ENCODE results near the gene CDH4. TPM values are rescaled to one million over a fixed set of nuclear protein-coding genes. Genes with fewer than 3 reads are reported as not detected.

CDH4 gene
- total and polyA plus RNA-seq, 5 donors from 2014 or later = 0.07 to 0.69 (median 0.49) TPM; not detected in 1

DNA sequence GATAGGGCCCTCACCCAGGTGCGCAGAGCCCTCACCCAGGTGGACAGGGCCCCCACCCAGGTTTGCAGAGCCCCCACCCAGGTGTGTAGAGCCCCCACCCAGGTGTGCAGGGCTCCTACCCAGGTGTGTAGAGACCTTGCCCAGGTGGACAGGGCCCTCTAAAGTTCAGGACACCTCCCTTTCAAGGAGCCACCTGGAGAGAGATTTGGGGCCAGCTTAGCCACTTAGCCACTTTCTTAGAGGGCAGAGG is 533.4 kb downstream of the CDH4 start:
- no peak overlapping the region for H3K4me3 ChIP-seq (ENCODE audit: low read depth, low read length)

DNA sequence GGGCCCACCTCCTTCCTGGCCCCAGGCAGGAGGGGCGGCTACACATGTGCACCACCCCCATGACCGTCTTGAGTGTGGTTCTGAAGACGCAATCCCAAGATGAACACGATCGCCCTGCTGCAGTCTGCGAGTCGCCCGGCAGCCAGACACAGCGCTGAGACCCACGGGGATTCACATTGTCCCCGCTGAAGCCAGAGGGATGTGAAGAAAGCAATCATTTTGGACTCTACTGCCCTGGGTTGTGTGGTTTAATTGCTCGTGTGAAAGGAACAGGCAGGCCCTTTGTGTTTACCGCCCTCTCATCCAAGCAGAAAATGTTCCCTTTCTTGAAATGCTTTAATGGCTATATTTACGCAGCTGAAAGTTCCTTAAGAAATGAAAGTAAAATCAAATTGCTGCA is 534.2 kb downstream of the CDH4 start:
- DNase-seq = no peak
- H3K27ac Mint-ChIP-seq = no peak overlapping the region

More for the DNA sequence above, 533.4 kb downstream of the CDH4 start:
- Mint-ChIP-seq H3K27ac (no peak overlapping the region), H3K27me3 (no peaks in the 10 kb centered on the region), H3K36me3 (no peaks in the 10 kb centered on the region), H3K9me3 (peaks cover 0 to 12% (median 5%) of the 10 kb centered on the region in 7 donors), H3K4me1 (no peaks in the 10 kb centered on the region), H3K4me3 (no peak overlapping the region)
- no peak for ATAC-seq (ENCODE audit: low read depth in 2 of 2)
- Histone ChIP-seq H3K4me1 (ENCODE audit: control insufficient read depth, insufficient read depth, low read length, poor library complexity, severe bottlenecking) (no peaks in the 10 kb centered on the region), H3K27ac (ENCODE audit: insufficient read depth, low read length, poor library complexity, severe bottlenecking) (no peak overlapping the region), H3K36me3 (ENCODE audit: control insufficient read depth, insufficient read depth, low read length) (no peaks in the 10 kb centered on the region), H3K27me3 (ENCODE audit: control insufficient read depth, insufficient read depth, low read length) (no peaks in the 10 kb centered on the region), H3K9me3 (ENCODE audit: control insufficient read depth in 2 of 2, low read length in 2 of 2) (peaks cover 0 to 3% of the 10 kb centered on the region in 2 experiments)
- no peak for DNase-seq

DNA sequence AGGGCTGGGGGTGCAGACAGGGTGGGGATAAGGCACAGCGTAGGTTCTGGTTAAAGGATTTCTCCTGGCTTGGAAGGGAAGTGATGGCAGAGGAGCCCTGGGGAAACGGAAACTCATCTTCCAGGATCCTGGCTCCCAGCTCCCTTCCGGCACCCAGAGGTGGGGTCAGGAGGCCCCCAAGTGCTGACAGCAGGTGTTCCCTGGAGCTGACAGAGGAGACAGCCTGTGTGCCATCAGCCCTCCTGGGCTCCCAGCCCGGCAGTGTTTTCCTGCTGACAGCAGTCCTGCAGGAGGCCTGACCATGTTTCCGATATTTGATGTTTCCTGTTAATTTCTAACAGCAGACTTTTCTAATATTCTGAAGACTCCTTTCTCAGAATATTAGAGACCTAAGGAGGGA is 536.3 kb downstream of the CDH4 start:
- no peaks in the 10 kb centered on the region for H3K27me3 ChIP-seq (ENCODE audit: control insufficient read depth, insufficient read depth, low read length)
- no peak overlapping the region for H3K27ac Mint-ChIP-seq

More for the DNA sequence above, 534.2 kb downstream of the CDH4 start:
- Mint-ChIP-seq H3K4me3 (no peak overlapping the region), H3K4me1 (no peaks in the 10 kb centered on the region), H3K36me3 (no peaks in the 10 kb centered on the region), H3K9me3 (peaks cover 0 to 7% (median 4%) of the 10 kb centered on the region in 7 donors), H3K27me3 (no peaks in the 10 kb centered on the region)
- Histone ChIP-seq H3K4me3 (ENCODE audit: low read depth, low read length) (no peak overlapping the region), H3K27ac (ENCODE audit: insufficient read depth, low read length, poor library complexity, severe bottlenecking) (no peak overlapping the region), H3K9me3 (ENCODE audit: control insufficient read depth in 2 of 2, low read length in 2 of 2) (peaks cover 0 to 3% of the 10 kb centered on the region in 2 experiments), H3K36me3 (ENCODE audit: control insufficient read depth, insufficient read depth, low read length) (no peaks in the 10 kb centered on the region), H3K27me3 (ENCODE audit: control insufficient read depth, insufficient read depth, low read length) (no peaks in the 10 kb centered on the region), H3K4me1 (ENCODE audit: control insufficient read depth, insufficient read depth, low read length, poor library complexity, severe bottlenecking) (no peaks in the 10 kb centered on the region)
- no peak for ATAC-seq (ENCODE audit: low read depth in 2 of 2)

DNA sequence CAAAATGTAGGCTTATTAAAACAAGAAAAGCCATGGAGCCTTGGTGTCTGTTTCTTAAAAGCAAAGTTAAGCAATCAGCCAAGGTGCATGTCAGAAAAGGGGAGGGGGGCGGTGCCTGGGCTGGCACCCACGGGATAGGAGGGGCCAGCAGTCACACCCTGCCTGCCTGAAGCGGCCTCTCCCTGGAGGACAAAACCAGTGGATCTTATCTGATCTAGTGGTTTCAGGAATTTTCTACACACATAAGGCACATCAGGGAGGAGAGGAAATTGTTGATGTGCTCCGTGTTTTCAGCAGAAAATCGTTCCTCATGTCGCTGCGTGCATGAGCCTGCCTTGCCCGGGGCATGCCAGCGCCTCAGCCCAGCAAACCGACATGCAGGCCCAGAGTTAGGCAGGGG is 537.3 kb downstream of the CDH4 start:
- H3K4me3 ChIP-seq (ENCODE audit: low read depth, low read length) = no peak overlapping the region
- H3K27me3 Mint-ChIP-seq = peaks cover 4% of the 10 kb centered on the region
- peaks cover 0 to 4% (median under 1%) of the 10 kb centered on the region in 7 donors for H3K9me3 Mint-ChIP-seq
- H3K36me3 Mint-ChIP-seq = no peaks in the 10 kb centered on the region
- ATAC-seq (ENCODE audit: low read depth in 2 of 2) (no peak), DNase-seq (no peak)
- no peaks in the 10 kb centered on the region for H3K4me1 ChIP-seq (ENCODE audit: control insufficient read depth, insufficient read depth, low read length, poor library complexity, severe bottlenecking)
- no peaks in the 10 kb centered on the region for H3K36me3 ChIP-seq (ENCODE audit: control insufficient read depth, insufficient read depth, low read length)
- no peaks in the 10 kb centered on the region for H3K4me1 Mint-ChIP-seq
- H3K27me3 ChIP-seq (ENCODE audit: control insufficient read depth, insufficient read depth, low read length) = no peaks in the 10 kb centered on the region
- no peak overlapping the region for H3K27ac ChIP-seq (ENCODE audit: insufficient read depth, low read length, poor library complexity, severe bottlenecking)
- H3K9me3 ChIP-seq (ENCODE audit: control insufficient read depth in 2 of 2, low read length in 2 of 2) = no peaks in the 10 kb centered on the region
- H3K4me3 Mint-ChIP-seq = no peak overlapping the region
- no peak overlapping the region for H3K27ac Mint-ChIP-seq

More for the DNA sequence above, 536.3 kb downstream of the CDH4 start:
- no peak overlapping the region for H3K4me3 Mint-ChIP-seq
- ATAC-seq (ENCODE audit: low read depth in 2 of 2) = no peak
- peaks cover 0 to 4% (median 0%) of the 10 kb centered on the region in 7 donors for H3K9me3 Mint-ChIP-seq
- H3K4me1 Mint-ChIP-seq = no peaks in the 10 kb centered on the region
- Histone ChIP-seq H3K27ac (ENCODE audit: insufficient read depth, low read length, poor library complexity, severe bottlenecking) (no peak overlapping the region), H3K9me3 (ENCODE audit: control insufficient read depth in 2 of 2, low read length in 2 of 2) (no peaks in the 10 kb centered on the region), H3K4me3 (ENCODE audit: low read depth, low read length) (no peak overlapping the region), H3K36me3 (ENCODE audit: control insufficient read depth, insufficient read depth, low read length) (no peaks in the 10 kb centered on the region), H3K4me1 (ENCODE audit: control insufficient read depth, insufficient read depth, low read length, poor library complexity, severe bottlenecking) (no peaks in the 10 kb centered on the region)
- peaks cover 4% of the 10 kb centered on the region for H3K27me3 Mint-ChIP-seq
- DNase-seq = no peak
- no peaks in the 10 kb centered on the region for H3K36me3 Mint-ChIP-seq

DNA sequence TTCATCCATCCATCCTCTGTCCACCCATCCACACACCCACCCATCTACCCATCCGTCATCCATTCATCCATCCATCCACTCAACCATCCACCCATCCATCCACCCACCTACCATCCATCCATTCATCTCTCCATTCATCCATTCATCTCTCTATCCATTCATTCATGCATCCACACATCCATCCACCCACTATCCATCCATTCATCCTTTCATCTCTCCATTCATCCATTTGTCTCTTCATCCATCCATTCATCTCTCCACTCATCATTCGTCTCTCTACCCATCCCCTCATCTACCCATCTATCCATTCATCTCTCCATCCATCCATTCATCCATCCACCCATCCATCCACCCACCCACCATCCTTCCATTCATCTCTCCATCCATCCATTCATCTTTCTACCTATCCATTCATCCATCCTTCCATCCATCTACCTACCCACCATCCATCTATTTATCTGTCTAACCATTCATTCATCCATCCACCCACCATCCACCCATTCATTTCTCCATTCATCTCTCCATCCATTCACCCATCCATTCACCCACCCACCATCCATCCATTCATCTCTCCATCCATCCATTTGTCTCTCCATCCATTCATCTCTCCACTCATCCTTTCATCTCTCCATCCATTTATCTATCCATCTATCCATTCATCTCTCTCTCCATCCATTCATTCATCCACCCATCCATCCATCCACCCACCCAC is 538.2 kb downstream of the CDH4 start:
- no peaks in the 10 kb centered on the region for H3K36me3 Mint-ChIP-seq
- H3K4me3 Mint-ChIP-seq = no peak overlapping the region
- no peak overlapping the region for H3K27ac ChIP-seq (ENCODE audit: insufficient read depth, low read length, poor library complexity, severe bottlenecking)
- no peaks in the 10 kb centered on the region for H3K4me1 ChIP-seq (ENCODE audit: control insufficient read depth, insufficient read depth, low read length, poor library complexity, severe bottlenecking)
- DNase-seq = no peak
- no peaks in the 10 kb centered on the region for H3K27me3 ChIP-seq (ENCODE audit: control insufficient read depth, insufficient read depth, low read length)
- H3K27ac Mint-ChIP-seq = no peak overlapping the region
- H3K9me3 ChIP-seq (ENCODE audit: control insufficient read depth in 2 of 2, low read length in 2 of 2) = no peaks in the 10 kb centered on the region
- no peaks in the 10 kb centered on the region for H3K4me1 Mint-ChIP-seq
- no peak for ATAC-seq (ENCODE audit: low read depth in 2 of 2)
- no peak overlapping the region for H3K4me3 ChIP-seq (ENCODE audit: low read depth, low read length)
- no peaks in the 10 kb centered on the region for H3K36me3 ChIP-seq (ENCODE audit: control insufficient read depth, insufficient read depth, low read length)
- peaks cover 0 to 4% (median 2%) of the 10 kb centered on the region in 7 donors for H3K9me3 Mint-ChIP-seq
- H3K27me3 Mint-ChIP-seq = peaks cover 4% of the 10 kb centered on the region

DNA sequence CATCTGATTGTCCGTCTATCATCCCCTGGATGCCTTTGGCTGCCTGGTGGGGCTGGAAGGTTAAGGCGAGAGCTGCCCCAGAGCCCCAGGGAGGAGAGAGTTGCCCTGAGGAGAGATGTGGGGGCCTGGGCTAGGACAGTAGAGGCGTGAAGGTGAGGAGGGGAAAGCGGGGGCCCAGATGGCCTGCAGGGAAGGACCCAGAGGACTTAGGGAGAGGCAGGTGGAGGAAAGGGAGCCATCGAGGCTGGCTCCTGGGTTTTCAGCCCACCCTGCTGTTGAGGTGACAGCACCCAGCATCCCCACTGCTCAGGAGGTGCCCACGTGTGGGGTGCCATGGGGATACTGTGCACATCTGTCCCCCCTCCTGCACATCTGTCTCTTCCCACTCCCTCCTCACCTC is 539.9 kb downstream of the CDH4 start:
- Mint-ChIP-seq H3K27me3 (peaks cover 10% of the 10 kb centered on the region), H3K9me3 (peaks cover 0 to 4% (median 2%) of the 10 kb centered on the region in 7 donors), H3K36me3 (no peaks in the 10 kb centered on the region), H3K4me3 (no peak overlapping the region), H3K4me1 (no peaks in the 10 kb centered on the region), H3K27ac (no peak overlapping the region)
- no peak overlapping the region for H3K4me3 ChIP-seq (ENCODE audit: low read depth, low read length)
- no peaks in the 10 kb centered on the region for H3K4me1 ChIP-seq (ENCODE audit: control insufficient read depth, insufficient read depth, low read length, poor library complexity, severe bottlenecking)
- no peaks in the 10 kb centered on the region for H3K27me3 ChIP-seq (ENCODE audit: control insufficient read depth, insufficient read depth, low read length)
- ATAC-seq (ENCODE audit: low read depth in 2 of 2) (no peak), DNase-seq (no peak)
- H3K9me3 ChIP-seq (ENCODE audit: control insufficient read depth in 2 of 2, low read length in 2 of 2) = no peaks in the 10 kb centered on the region
- H3K36me3 ChIP-seq (ENCODE audit: control insufficient read depth, insufficient read depth, low read length) = no peaks in the 10 kb centered on the region
- H3K27ac ChIP-seq (ENCODE audit: insufficient read depth, low read length, poor library complexity, severe bottlenecking) = no peak overlapping the region

DNA sequence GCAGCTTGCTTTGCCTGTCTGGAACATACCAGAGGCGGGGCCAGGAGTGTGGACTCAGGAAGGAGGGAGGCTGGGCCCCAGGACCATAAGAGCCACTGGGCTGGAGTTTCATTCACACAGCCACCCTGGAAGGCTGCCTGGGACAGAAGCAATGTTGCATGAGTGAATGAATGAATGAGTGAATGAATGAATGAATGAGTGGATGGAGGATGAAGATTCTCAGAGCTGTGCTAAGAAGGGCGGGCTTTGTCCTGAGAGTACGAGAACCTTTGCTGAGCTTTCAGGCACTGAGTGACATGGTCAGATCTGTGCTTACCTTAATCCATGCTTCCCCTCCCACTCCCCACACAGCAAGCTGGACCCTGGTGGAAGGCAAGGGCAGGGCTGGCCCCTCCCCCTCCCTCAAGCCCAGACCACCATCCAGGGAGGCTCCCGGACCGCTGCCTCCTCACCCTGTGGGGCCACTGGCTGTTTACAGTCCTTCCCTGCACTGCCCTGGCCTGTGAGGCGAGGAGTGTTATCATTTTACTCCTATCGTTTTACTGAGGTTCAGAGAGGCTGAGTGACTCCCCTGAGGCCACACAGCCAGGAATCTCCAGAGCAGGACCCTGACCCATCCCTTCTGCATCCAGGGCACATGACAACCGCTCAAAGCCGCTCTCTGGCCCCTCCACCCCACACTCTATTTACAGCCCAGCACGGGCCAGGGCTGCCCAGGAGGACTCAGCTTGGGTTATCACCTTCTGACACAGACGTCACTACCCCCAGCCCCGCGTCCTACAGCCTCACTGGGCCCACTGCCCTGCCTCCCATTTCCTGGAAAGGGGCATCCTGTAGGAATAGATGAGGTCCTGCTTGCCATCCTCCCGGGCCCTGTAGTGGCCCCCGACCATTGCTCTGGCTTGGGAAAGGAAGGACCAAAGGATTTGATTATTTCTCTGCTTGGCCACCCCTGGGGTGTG is 543.9 kb downstream of the CDH4 start:
- ATAC-seq (ENCODE audit: low read depth in 2 of 2) = no peak
- H3K27me3 ChIP-seq (ENCODE audit: control insufficient read depth, insufficient read depth, low read length) = no peaks in the 10 kb centered on the region
- no peaks in the 10 kb centered on the region for H3K36me3 ChIP-seq (ENCODE audit: control insufficient read depth, insufficient read depth, low read length)
- Mint-ChIP-seq H3K27me3 (peaks cover 10% of the 10 kb centered on the region), H3K4me1 (no peaks in the 10 kb centered on the region), H3K4me3 (no peak overlapping the region), H3K36me3 (no peaks in the 10 kb centered on the region), H3K9me3 (peaks cover 0 to 4% (median 0%) of the 10 kb centered on the region in 7 donors), H3K27ac (no peak overlapping the region)
- H3K4me1 ChIP-seq (ENCODE audit: control insufficient read depth, insufficient read depth, low read length, poor library complexity, severe bottlenecking) = no peaks in the 10 kb centered on the region
- H3K4me3 ChIP-seq (ENCODE audit: low read depth, low read length) = no peak overlapping the region
- no peaks in the 10 kb centered on the region for H3K9me3 ChIP-seq (ENCODE audit: control insufficient read depth in 2 of 2, low read length in 2 of 2)
- H3K27ac ChIP-seq (ENCODE audit: insufficient read depth, low read length, poor library complexity, severe bottlenecking) = no peak overlapping the region
- no peak for DNase-seq

Data from CD4-positive, CD25-positive, alpha-beta regulatory T cell (primary cell).